Activated CD4-positive, alpha-beta memory T cell treated with anti-CD3 and anti-CD28 coated beads for 36 hours (primary cell): ENCODE measurements around the gene NSUN2. TPM values are rescaled to one million over a fixed set of nuclear protein-coding genes. Genes with fewer than 3 reads are reported as not detected.

Experiments
- CTCF ChIA-PET: fragments of 350-600 bp; sonication (Branson Sonifier 250); formaldehyde crosslinking; loops from one replicate; lab custom pipeline; 2021; ENCODE audit warnings: antibody characterized with exemption, inconsistent platforms; lab: Charles Lee
- POLR2A ChIA-PET: fragments of 350-600 bp; sonication (Branson Sonifier 250); formaldehyde crosslinking; loops from one replicate; lab custom pipeline; 2021; ENCODE audit warnings: antibody characterized with exemption; lab: Charles Lee
- DNase-seq: peaks from one replicate; pipeline ENCODE4 v3.0.0-alpha.2; 2020
- H3K27ac Mint-ChIP-seq: one replicate; pipeline ENCODE4 v1.8.0; 2021; ENCODE audit warnings: mixed read lengths
- H3K27me3 Mint-ChIP-seq: one replicate; pipeline ENCODE4 v1.8.0; 2021; ENCODE audit warnings: mixed read lengths
- H3K36me3 Mint-ChIP-seq: one replicate; pipeline ENCODE4 v1.8.0; 2021; ENCODE audit warnings: mixed read lengths
- H3K4me1 Mint-ChIP-seq: one replicate; pipeline ENCODE4 v1.8.0; 2021; ENCODE audit warnings: low read depth, mixed read lengths
- H3K4me3 Mint-ChIP-seq: one replicate; pipeline ENCODE4 v1.8.0; 2021; ENCODE audit warnings: mild to moderate bottlenecking, mixed read lengths
- H3K9me3 Mint-ChIP-seq: one replicate; pipeline ENCODE4 v1.8.0; 2021; ENCODE audit warnings: mixed read lengths
- intact Hi-C: fragments of 100-400 bp; cut with micrococcal nuclease; formaldehyde crosslinking; loops from one replicate; pipeline ENCODE4 v1.15.1; 2023
- total RNA-seq, 2 experiments: library from RNA; stranded (reverse); gene quantifications; one replicate each; pipeline ENCODE4 v1.2.3, GENCODE V29; 2021

Gene NSUN2
- total RNA-seq, 2 experiments from 2014 or later: 78.5 to 86.7 TPM

- Mint-ChIP-seq H3K36me3 (peaks cover 58% of the 10 kb centered on the region), H3K27me3 (no peaks in the 10 kb centered on the region), H3K9me3 (no peaks in the 10 kb centered on the region), H3K27ac (no peak overlapping the region), H3K4me3 (no peak overlapping the region), H3K4me1 (peaks cover 24% of the 10 kb centered on the region)
- ChIA-PET POLR2A (no interaction called here), CTCF (interaction anchor here (0.6 kb wide), 1 partner anchor 11 kb away, joined by 3 read pairs; no protein-coding TSS in a partner anchor)
- intact Hi-C loops: no loop called here
- no peak for DNase-seq
These were observed 16.2 kb downstream of the NSUN2 start for GRCh38 chr5:6616632-6617031.

GRCh38 chr5:6615034-6615815, 17.6 kb downstream of the NSUN2 start:
- no peaks in the 10 kb centered on the region for H3K27me3 Mint-ChIP-seq
- ChIA-PET POLR2A (no interaction called here), CTCF (no interaction called here)
- no peak for DNase-seq
- peaks cover 24% of the 10 kb centered on the region for H3K4me1 Mint-ChIP-seq
- H3K4me3 Mint-ChIP-seq: no peak overlapping the region
- H3K27ac Mint-ChIP-seq: peak overlapping the region; percentile 18
- H3K9me3 Mint-ChIP-seq: no peaks in the 10 kb centered on the region
- intact Hi-C loops: no loop called here
- H3K36me3 Mint-ChIP-seq: peaks cover 57% of the 10 kb centered on the region

- Mint-ChIP-seq H3K27ac (no peak overlapping the region), H3K4me1 (peaks cover 24% of the 10 kb centered on the region), H3K27me3 (no peaks in the 10 kb centered on the region), H3K4me3 (no peak overlapping the region), H3K36me3 (peaks cover 70% of the 10 kb centered on the region), H3K9me3 (no peaks in the 10 kb centered on the region)
- intact Hi-C loops: no loop called here
- CTCF ChIA-PET: no interaction called here
- no peak for DNase-seq
- POLR2A ChIA-PET: no interaction called here
These were observed 21.2 kb downstream of the NSUN2 start for GRCh38 chr5:6611334-6612256.

GRCh38 chr5:6608016-6608415, 24.8 kb downstream of the NSUN2 start:
- no peak overlapping the region for H3K4me3 Mint-ChIP-seq

GRCh38 chr5:6607559-6607936, 25.3 kb downstream of the NSUN2 start:
- intact Hi-C loops: no loop called here
- H3K27ac Mint-ChIP-seq: no peak overlapping the region
- H3K4me1 Mint-ChIP-seq: no peaks in the 10 kb centered on the region
- POLR2A ChIA-PET: no interaction called here
- no peak overlapping the region for H3K4me3 Mint-ChIP-seq
- no peak for DNase-seq
- H3K9me3 Mint-ChIP-seq: no peaks in the 10 kb centered on the region
- CTCF ChIA-PET: no interaction called here
- no peaks in the 10 kb centered on the region for H3K27me3 Mint-ChIP-seq
- peaks cover 63% of the 10 kb centered on the region for H3K36me3 Mint-ChIP-seq

More at GRCh38 chr5:6608016-6608415, 24.8 kb downstream of the NSUN2 start:
- Mint-ChIP-seq H3K27ac (no peak overlapping the region), H3K9me3 (no peaks in the 10 kb centered on the region), H3K4me1 (peaks cover 3% of the 10 kb centered on the region), H3K27me3 (no peaks in the 10 kb centered on the region), H3K36me3 (peaks cover 63% of the 10 kb centered on the region)
- intact Hi-C loops: no loop called here
- no peak for DNase-seq
- CTCF ChIA-PET: no interaction called here
- POLR2A ChIA-PET: no interaction called here

- H3K27me3 Mint-ChIP-seq: no peaks in the 10 kb centered on the region
- ChIA-PET POLR2A (no interaction called here), CTCF (no interaction called here)
- intact Hi-C loops: no loop called here
- peaks cover 64% of the 10 kb centered on the region for H3K36me3 Mint-ChIP-seq
- no peak overlapping the region for H3K4me3 Mint-ChIP-seq
- H3K27ac Mint-ChIP-seq: no peak overlapping the region
- H3K4me1 Mint-ChIP-seq: no peaks in the 10 kb centered on the region
- H3K9me3 Mint-ChIP-seq: no peaks in the 10 kb centered on the region
- DNase-seq: no peak
These were observed 25.8 kb downstream of the NSUN2 start for GRCh38 chr5:6606884-6607558.

GRCh38 chr5:6604946-6605345, 27.9 kb downstream of the NSUN2 start:
- no peaks in the 10 kb centered on the region for H3K4me1 Mint-ChIP-seq
- H3K36me3 Mint-ChIP-seq: peaks cover 71% of the 10 kb centered on the region
- no peak for DNase-seq
- ChIA-PET POLR2A (no interaction called here), CTCF (no interaction called here)
- no peaks in the 10 kb centered on the region for H3K9me3 Mint-ChIP-seq
- no peak overlapping the region for H3K4me3 Mint-ChIP-seq
- intact Hi-C loops: no loop called here
- no peaks in the 10 kb centered on the region for H3K27me3 Mint-ChIP-seq
- no peak overlapping the region for H3K27ac Mint-ChIP-seq

- no peaks in the 10 kb centered on the region for H3K4me1 Mint-ChIP-seq
- H3K4me3 Mint-ChIP-seq: no peak overlapping the region
- ChIA-PET POLR2A (no interaction called here), CTCF (no interaction called here)
- intact Hi-C loops: no loop called here
- H3K36me3 Mint-ChIP-seq: peaks cover 65% of the 10 kb centered on the region
- no peaks in the 10 kb centered on the region for H3K27me3 Mint-ChIP-seq
- DNase-seq: no peak
- H3K9me3 Mint-ChIP-seq: no peaks in the 10 kb centered on the region
- H3K27ac Mint-ChIP-seq: no peak overlapping the region
These were observed 28.5 kb downstream of the NSUN2 start for GRCh38 chr5:6604341-6604740.

- no peak overlapping the region for H3K4me3 Mint-ChIP-seq
- no peaks in the 10 kb centered on the region for H3K27me3 Mint-ChIP-seq
- H3K4me1 Mint-ChIP-seq: no peaks in the 10 kb centered on the region
- no peaks in the 10 kb centered on the region for H3K9me3 Mint-ChIP-seq
- ChIA-PET CTCF (no interaction called here), POLR2A (no interaction called here)
- no peak overlapping the region for H3K27ac Mint-ChIP-seq
- intact Hi-C loops: no loop called here
- no peak for DNase-seq
- H3K36me3 Mint-ChIP-seq: peaks cover 65% of the 10 kb centered on the region
These were observed 29.2 kb downstream of the NSUN2 start for GRCh38 chr5:6603643-6604042.

GRCh38 chr5:6602441-6602840, 30.4 kb downstream of the NSUN2 start:
- Mint-ChIP-seq H3K9me3 (no peaks in the 10 kb centered on the region), H3K27me3 (no peaks in the 10 kb centered on the region), H3K27ac (no peak overlapping the region), H3K36me3 (peaks cover 66% of the 10 kb centered on the region), H3K4me3 (no peak overlapping the region), H3K4me1 (no peaks in the 10 kb centered on the region)
- intact Hi-C loops: no loop called here
- CTCF ChIA-PET: no interaction called here
- POLR2A ChIA-PET: no interaction called here
- no peak for DNase-seq

- Mint-ChIP-seq H3K36me3 (peaks cover 66% of the 10 kb centered on the region), H3K4me3 (no peak overlapping the region), H3K9me3 (no peaks in the 10 kb centered on the region), H3K27ac (no peak overlapping the region), H3K4me1 (no peaks in the 10 kb centered on the region), H3K27me3 (no peaks in the 10 kb centered on the region)
- no peak for DNase-seq
- ChIA-PET CTCF (no interaction called here), POLR2A (interaction anchor here (0.6 kb wide), 1 partner anchor 86 kb away, joined by 3 read pairs; no protein-coding TSS in a partner anchor)
- intact Hi-C loops: no loop called here
These were observed 31.0 kb downstream of the NSUN2 start for GRCh38 chr5:6601816-6602215.

- CTCF ChIA-PET: no interaction called here
- intact Hi-C loops: no loop called here
- Mint-ChIP-seq H3K27me3 (no peaks in the 10 kb centered on the region), H3K36me3 (peaks cover 70% of the 10 kb centered on the region), H3K4me3 (no peak overlapping the region), H3K9me3 (no peaks in the 10 kb centered on the region), H3K4me1 (no peaks in the 10 kb centered on the region), H3K27ac (no peak overlapping the region)
- POLR2A ChIA-PET: no interaction called here
- DNase-seq: no peak
These were observed 31.6 kb downstream of the NSUN2 start for GRCh38 chr5:6601271-6601670.
